Activated CD8-positive, alpha-beta memory T cell treated with anti-CD3 and anti-CD28 coated beads for 24 hours (primary cell): ENCODE data around the gene NAALAD2.
"Not testable (repeated sequence)": the region's sequence is repeated elsewhere in the genome, so short reads cannot be mapped to it uniquely, and the experiment has no call there.

Experiments used
- DNase-seq: peaks from one replicate; pipeline ENCODE4 v3.0.0-alpha.2; 2020

NAALAD2 gene

DNA sequence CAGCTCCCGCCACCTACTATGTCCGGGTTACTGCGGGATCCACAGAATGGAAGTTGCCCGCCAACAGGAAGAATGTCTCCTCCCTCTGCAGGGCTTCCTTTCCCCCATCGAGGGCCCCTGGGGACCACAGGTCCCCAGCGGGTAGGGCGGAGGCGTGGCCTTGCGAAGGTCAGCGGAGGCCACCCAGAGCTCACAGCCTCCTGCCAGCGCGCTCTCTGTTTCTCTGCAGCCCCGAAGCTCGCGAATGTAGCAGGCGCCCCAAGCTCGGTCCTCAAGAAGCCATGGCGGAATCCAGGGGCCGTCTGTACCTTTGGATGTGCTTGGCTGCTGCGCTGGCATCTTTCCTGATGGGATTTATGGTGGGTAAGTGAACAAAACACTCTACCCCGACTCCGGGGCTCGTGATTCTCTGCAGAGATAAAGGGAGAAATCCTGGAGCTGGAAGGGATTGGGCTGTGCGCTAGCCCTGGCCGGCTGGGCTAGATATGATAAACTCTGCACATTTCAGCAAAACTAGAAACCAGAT lies at the start of gene NAALAD2:
Gene NAALAD2 (plus strand): TSS at position 186 of the 526 bp plus-strand sequence. CDS start 96 bp downstream, at position 282.
- DNase-seq, result no peak

GRCh38 chr11:90085650-90086049 lies 48.8 kb upstream of the NAALAD2 start, which contains the start of gene UBTFL1:
Gene UBTFL1, plus strand, starts transcription at chr11:90085950. Its CDS starts 0 bp downstream, at chr11:90085950.
- DNase-seq, result not testable (repeated sequence)

DNA sequence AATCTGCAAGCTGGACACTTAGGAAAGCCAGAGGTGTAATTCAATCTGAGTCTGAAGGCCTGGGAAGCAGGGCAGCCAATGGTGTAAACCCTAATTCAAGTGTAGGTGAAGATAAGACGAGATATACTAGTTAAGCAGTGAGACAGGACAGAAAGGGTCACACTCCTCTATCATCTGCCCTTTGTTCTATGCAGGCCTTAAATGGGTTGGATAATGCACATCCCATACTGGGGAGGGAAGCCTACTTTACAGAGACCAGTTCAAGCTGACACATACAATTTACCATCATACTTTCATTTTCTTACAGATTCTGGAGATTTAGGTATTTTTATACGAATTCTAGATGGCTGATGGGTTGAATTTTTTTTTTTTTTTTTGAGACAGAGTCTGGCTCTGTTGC lies 45.7 kb upstream of the NAALAD2 start:
- DNase-seq, result not testable (repeated sequence)

DNA sequence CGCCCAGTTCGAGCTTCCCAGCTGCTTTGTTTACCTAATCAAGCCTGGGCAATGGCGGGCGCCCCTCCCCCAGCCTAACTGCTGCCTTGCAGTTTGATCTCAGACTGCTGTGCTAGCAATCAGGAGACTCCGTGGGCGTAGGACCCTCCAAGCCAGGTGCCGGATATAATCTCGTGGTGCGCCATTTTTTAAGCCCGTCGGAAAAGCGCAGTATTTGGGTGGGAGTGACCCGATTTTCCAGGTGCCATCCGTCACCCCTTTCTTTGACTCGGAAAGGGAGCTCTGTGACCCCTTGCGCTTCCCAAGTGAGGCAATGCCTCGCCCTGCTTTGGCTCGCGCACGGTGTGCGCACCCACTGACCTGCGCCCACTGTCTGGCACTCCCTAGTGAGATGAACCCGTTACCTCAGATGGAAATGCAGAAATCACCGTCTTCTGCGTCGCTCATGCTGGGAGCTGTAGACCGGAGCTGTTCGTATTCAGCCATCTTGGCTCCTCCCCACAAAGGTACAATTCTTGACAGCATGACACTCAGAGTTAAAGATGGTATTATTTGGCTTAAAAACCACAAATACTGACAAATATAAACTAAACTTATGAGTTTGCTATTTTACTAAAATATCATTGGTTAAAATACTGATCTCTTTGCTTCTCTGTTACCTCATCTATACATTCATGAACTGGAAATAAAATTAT lies 39.1 kb upstream of the NAALAD2 start:
- not testable (repeated sequence) for DNase-seq

DNA sequence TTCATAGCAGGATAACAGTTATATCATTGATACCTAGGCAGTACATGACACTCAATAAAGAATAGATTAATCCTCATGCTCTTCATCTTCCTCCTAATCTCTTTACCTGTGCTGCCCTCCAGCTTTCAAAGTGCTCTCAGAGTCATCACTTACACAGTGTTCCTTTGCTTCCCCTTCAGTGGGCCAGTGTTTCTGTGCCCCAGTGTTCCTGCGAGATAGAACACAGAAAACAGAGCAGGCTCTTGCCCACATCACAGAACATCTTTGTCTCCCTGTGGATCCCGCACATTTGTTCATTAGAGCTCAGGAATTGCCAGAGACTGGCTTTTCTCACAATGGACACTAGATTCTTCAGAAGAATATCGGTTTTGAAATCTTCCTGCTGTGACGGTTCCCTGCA lies 36.2 kb upstream of the NAALAD2 start:
- not testable (repeated sequence) for DNase-seq

- no peak for DNase-seq
These were observed 34.0 kb upstream of the NAALAD2 start for GRCh38 chr11:90100431-90100830.

- DNase-seq, result no peak
These were observed 20.9 kb upstream of the NAALAD2 start for GRCh38 chr11:90113541-90113940.

GRCh38 chr11:90120191-90120590 lies 14.3 kb upstream of the NAALAD2 start:
- no peak for DNase-seq

GRCh38 chr11:90124371-90124770 lies 10.1 kb upstream of the NAALAD2 start:
- DNase-seq, result no peak

DNA sequence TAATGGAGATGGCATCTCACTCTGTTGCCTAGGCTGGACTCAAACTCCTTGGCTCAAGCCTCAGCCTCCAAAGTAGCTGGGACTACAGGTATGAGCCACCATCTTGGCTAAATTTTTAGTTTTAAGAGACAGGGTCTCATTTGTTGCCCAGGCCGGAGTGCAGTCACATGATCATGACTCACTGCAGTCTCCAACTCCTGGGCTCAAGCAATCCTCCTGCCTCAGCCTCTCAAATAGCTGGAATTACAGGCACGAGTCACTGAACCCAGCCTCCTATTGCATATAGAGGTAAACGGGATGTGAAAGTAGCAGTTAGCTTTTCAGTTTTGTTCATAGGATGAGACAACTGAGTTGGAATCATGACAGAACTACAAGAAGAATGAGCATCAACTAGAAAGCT lies 9.5 kb upstream of the NAALAD2 start:
- no peak for DNase-seq

- no peak for DNase-seq
These were observed 644 bp upstream of the NAALAD2 start for GRCh38 chr11:90133560-90134477.

GRCh38 chr11:90135016-90135415 lies 553 bp downstream of the NAALAD2 start:
- DNase-seq, result no peak

DNA sequence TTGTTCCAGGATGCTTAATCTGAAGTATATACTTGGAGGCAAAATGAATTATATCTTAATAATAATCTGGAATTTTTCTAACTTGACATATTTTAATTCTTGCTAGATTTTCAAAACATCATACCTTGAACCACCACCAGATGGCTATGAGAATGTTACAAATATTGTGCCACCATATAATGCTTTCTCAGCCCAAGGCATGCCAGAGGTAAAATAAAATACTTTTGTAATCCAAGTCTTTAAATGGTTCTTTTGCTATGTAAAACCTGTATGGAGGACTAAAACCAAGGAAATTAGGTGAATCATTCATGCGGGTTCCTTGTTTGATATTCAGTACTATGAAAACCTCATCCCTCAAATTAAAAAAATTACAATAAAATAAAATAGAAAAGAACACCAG lies 14.4 kb downstream of the NAALAD2 start:
- no peak for DNase-seq

DNA sequence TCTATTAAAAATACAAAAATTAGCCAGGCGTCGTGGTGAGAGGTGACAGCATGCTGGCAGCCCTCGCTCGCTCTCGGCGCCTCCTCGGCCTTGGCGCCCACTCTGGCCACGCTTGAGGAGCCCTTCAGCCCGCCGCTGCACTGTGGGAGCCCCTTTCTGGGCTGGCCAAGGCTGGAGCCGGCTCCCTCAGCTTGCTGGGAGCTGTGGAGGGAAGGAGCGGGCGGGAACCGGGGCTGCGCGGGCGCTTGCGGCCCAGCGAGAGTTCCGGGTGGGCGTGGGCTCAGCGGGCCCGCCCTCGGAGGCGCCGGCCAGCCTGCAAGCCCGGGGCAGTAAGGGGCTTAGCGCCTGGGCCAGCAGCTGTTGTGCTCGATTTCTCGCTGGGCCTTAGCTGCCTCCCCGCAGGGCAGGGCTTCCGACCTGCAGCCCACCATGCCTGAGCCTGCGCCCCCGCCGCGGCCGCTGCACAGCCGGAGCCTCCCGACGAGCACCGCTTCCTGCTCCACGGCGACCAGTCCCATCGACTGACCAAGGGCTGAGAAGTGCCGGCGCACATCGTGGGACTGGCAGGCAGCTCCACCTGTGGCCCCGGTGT lies 32.6 kb downstream of the NAALAD2 start:
- DNase-seq, result not testable (repeated sequence)

DNA sequence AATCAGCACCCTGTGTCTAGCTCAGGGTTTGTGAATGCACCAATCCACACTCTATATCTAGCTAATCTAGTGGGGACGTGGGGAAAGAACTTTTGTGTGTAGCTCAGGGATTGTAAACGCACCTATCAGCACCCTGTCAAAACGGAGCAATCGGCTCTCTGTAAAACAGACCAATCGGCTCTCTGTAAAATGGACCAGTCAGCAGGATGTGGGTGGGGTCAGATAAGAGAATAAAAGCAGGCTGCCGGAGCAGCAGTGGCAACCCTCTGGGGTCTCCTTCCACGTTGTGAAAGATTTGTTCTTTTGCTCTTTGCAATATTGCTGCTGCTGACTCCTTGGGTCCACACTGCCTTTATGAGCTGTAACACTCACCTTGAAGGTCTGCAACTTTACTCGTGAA lies 33.2 kb downstream of the NAALAD2 start:
- DNase-seq, result not testable (repeated sequence)

DNA sequence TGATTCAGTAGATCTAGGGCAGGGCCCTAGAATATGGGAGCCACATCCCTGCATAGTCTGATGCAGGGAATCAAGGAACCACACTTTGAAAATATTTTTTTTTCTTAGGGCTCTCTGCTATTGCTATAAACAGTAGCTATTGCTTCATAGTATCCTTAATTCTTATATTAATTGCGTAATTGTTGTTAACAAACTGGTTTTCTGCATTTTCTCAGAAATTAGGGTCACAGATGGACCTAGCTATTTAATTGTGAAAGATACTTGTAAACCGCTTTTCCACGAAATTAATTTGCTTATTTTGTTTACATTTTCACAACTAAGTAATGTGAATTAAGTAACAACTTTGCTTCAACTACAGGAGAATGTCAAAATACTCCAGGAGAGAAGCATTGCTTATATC lies 34.1 kb downstream of the NAALAD2 start:
- DNase-seq, result no peak

GRCh38 chr11:90171359-90171758 lies 36.9 kb downstream of the NAALAD2 start:
- DNase-seq, result no peak

DNA sequence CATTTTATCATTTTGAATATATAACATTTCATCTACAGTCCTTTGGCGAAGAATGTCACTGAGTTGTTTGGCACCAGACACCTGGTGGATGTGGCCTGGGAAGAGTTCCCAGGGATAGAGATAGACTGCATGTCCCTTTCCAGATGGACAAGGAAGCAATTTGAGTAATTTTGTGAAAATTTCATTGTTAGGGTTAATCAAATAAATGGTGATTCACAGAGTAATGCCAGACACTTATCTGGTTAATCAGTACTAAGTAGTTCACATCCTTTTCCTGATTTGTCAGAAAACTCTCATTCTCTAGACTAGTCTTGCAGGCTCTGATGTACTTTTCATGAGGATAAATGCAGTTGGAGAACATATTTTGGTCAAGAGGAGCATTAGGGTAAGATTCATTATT lies 41.6 kb downstream of the NAALAD2 start:
- no peak for DNase-seq

DNA sequence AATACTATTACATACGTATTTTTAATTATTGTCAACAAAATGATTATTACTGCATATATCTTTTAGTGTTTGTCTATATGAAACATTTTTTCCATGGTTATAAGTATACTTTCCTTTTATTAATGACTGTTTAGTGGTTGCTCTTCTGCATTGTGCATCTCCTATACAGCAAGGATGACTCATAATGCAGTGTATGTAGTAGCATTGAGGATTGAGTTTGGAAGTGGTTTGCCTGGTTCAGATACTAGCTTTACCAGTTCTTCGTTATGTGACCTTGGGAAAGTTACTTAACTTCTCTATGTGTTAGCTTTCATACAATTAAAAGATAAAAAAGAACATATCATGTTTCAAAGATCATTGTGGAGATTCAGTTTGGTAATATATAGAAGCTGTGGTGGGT lies 44.3 kb downstream of the NAALAD2 start:
- DNase-seq, result no peak

- no peak for DNase-seq
These were observed 45.5 kb downstream of the NAALAD2 start for GRCh38 chr11:90179923-90180322.

- no peak for DNase-seq
These were observed 53.4 kb downstream of the NAALAD2 start for GRCh38 chr11:90187839-90188238.

DNA sequence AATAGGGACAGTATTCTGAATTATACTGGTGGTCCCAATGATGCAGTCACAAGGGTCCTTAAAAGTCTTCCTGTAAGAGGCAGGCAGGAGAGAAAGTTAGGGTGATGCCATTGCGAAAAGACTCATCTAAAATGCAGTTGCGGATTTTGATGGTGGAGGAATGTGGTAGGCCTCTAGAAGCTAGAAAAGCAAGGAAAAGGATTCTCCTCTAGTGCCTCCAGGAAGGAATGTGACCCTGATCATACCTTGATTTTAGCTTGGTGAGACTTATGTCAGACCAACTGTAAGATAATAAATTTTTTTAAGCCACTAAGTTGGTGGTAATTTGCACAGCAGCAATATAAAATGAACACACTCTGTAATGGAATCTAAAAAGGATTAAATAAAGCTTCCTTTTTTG lies 54.5 kb downstream of the NAALAD2 start:
- no peak for DNase-seq

DNA sequence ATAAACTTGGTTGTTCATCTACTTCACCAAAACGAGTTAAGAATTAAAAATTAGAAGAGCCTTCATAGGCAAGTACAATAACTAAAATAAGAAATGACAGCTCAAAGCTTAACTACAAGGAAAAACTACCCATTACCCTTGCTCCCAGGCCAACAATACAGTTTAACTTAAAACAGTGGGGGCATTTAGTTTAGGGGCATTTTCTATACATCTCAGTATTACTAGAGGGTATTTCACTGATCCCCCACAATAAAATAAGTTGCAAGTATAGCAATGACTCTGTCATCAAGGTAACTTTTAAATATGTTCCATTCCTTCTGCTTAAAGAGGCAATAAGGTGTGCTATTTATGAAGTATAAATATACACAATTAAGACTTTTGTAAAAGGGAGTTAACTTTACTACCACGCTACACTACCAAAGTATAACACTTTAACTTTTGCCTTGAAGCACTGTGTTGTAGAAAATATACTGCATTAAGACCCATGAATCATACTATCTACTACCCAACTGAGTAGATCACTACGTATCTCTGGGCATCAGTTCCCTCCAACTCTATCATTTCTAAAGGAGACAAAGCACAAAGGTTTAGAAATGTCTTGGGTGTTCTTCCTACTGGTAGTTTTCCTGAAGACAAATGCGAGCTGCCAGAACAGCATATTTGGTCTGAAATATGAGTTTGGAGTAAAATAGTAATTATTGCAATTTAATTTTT lies 58.6 kb downstream of the NAALAD2 start:
- no peak for DNase-seq
